Ishikawa (cell line): ENCODE results near the gene SPIRE2.

ENCODE experiments used
- CEBPB ChIP-seq: IDR thresholded peaks from 2 replicates; pipeline ENCODE4 v1.6.1; 2012
- CREB1 ChIP-seq: IDR thresholded peaks from 2 replicates; pipeline ENCODE4 v1.6.1; 2012; ENCODE audit warnings: low read depth
- EGR1 ChIP-seq: IDR thresholded peaks from 2 replicates; pipeline ENCODE4 v1.6.1; 2012
- EP300 ChIP-seq: IDR thresholded peaks from 2 replicates; pipeline ENCODE4 v1.6.1; 2012; ENCODE audit warnings: borderline replicate concordance
- FOXM1 ChIP-seq: IDR thresholded peaks from 2 replicates; pipeline ENCODE4 v1.6.1; 2012; ENCODE audit warnings: low read depth, borderline replicate concordance
- MAX ChIP-seq: IDR thresholded peaks from 2 replicates; pipeline ENCODE4 v1.6.1; 2012
- NFIC ChIP-seq: IDR thresholded peaks from 2 replicates; pipeline ENCODE4 v1.6.1; 2012
- RAD21 ChIP-seq: IDR thresholded peaks from 2 replicates; pipeline ENCODE4 v1.6.1; 2012; ENCODE audit warnings: low read depth
- TAF1 ChIP-seq: IDR thresholded peaks from 2 replicates; pipeline ENCODE4 v1.6.1; 2012; ENCODE audit warnings: low read depth, mild to moderate bottlenecking
- TCF12 ChIP-seq: IDR thresholded peaks from 2 replicates; pipeline ENCODE4 v1.6.1; 2012; ENCODE audit warnings: low read depth
- TEAD4 ChIP-seq: IDR thresholded peaks from 2 replicates; pipeline ENCODE4 v1.6.1; 2012
- USF1 ChIP-seq: IDR thresholded peaks from 2 replicates; pipeline ENCODE4 v1.6.1; 2012
- YY1 ChIP-seq: IDR thresholded peaks from 2 replicates; pipeline ENCODE4 v1.6.1; 2012; ENCODE audit warnings: low read depth
- ZBTB7A ChIP-seq: IDR thresholded peaks from 2 replicates; pipeline ENCODE4 v1.6.1; 2012; ENCODE audit warnings: low read depth
- TF ChIP-seq, protein P1 (sequence below): IDR thresholded peaks from 2 replicates; pipeline ENCODE4 v1.6.1; 2012; ENCODE audit warnings: low read depth, mild to moderate bottlenecking

The SPIRE2 gene

GRCh38 chr16:89793092-89793491 is 35.2 kb upstream of the SPIRE2 start:
- peak; percentile 22; the same call in 1 of the 2 replicates for TF ChIP-seq RAD21

GRCh38 chr16:89793955-89794354 is 34.3 kb upstream of the SPIRE2 start:
- TF ChIP-seq MAX = no peak
- TF ChIP-seq YY1 = no peak
- no peak for TF ChIP-seq NFIC
- no peak for TF ChIP-seq TCF12
- TF ChIP-seq USF1 = no peak
- TF ChIP-seq CEBPB = no peak
- TF ChIP-seq RAD21 = no peak
- TF ChIP-seq CREB1 = no peak

DNA sequence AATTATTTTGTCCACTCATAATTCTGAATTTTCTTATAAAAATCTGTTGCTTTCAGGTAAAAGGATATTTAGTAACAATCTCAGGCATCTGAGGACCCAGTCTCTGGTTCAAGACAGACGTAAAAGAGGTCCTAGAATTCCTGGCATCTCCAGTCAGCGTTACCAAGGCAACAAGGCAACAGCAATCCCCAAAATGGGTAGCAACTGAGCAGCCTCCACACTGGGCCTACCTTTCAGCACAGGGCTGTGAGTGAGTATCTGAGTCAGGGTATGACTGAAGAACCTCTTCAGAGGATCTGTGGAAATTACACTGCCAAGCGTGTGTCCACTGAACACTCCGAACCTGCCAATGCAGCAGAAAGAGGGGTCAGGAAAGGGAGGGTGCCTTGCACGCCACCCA is 32.6 kb upstream of the SPIRE2 start:
- TF ChIP-seq USF1 (no peak), EP300 (no peak), ZBTB7A (no peak), CEBPB (no peak), RAD21 (no peak), TAF1 (no peak), TCF12 (no peak), MAX (no peak), NFIC (no peak), CREB1 (no peak), YY1 (no peak), EGR1 (no peak)
- TF ChIP-seq, protein P1, sequence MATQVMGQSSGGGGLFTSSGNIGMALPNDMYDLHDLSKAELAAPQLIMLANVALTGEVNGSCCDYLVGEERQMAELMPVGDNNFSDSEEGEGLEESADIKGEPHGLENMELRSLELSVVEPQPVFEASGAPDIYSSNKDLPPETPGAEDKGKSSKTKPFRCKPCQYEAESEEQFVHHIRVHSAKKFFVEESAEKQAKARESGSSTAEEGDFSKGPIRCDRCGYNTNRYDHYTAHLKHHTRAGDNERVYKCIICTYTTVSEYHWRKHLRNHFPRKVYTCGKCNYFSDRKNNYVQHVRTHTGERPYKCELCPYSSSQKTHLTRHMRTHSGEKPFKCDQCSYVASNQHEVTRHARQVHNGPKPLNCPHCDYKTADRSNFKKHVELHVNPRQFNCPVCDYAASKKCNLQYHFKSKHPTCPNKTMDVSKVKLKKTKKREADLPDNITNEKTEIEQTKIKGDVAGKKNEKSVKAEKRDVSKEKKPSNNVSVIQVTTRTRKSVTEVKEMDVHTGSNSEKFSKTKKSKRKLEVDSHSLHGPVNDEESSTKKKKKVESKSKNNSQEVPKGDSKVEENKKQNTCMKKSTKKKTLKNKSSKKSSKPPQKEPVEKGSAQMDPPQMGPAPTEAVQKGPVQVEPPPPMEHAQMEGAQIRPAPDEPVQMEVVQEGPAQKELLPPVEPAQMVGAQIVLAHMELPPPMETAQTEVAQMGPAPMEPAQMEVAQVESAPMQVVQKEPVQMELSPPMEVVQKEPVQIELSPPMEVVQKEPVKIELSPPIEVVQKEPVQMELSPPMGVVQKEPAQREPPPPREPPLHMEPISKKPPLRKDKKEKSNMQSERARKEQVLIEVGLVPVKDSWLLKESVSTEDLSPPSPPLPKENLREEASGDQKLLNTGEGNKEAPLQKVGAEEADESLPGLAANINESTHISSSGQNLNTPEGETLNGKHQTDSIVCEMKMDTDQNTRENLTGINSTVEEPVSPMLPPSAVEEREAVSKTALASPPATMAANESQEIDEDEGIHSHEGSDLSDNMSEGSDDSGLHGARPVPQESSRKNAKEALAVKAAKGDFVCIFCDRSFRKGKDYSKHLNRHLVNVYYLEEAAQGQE = no peak

GRCh38 chr16:89796104-89796503 is 32.2 kb upstream of the SPIRE2 start:
- TF ChIP-seq ZBTB7A (no peak), TEAD4 (no peak), CEBPB (no peak), EP300 (no peak), RAD21 (no peak), TAF1 (no peak), TCF12 (no peak), USF1 (no peak)
- TF ChIP-seq, protein P1 = no peak

DNA sequence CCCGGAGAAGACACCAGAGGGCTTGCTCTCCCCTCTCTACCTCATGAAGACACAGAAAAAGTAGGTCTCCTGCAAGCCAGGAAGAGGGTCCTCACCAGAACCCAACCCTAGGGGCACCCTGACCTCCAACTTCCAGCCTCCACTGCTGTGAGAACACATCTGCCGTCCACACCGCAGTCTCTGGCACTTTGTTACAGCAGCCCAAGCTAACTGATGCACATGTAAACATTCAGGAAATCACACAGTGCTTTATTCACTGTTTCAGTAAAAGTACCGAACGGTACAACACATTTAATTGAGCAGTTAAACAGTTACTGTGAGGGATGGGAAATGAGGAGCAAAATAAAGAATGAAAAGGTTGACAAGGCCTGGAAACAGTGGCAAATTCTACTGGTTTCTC is 30.1 kb upstream of the SPIRE2 start:
- TF ChIP-seq EGR1 (no peak), FOXM1 (no peak), RAD21 (no peak), ZBTB7A (no peak), USF1 (no peak), CREB1 (no peak), MAX (no peak), NFIC (no peak), TEAD4 (no peak), TAF1 (no peak)
- TF ChIP-seq, protein P1 = no peak
